ENCODE measurements around the gene CHML.

CHML gene

DNA sequence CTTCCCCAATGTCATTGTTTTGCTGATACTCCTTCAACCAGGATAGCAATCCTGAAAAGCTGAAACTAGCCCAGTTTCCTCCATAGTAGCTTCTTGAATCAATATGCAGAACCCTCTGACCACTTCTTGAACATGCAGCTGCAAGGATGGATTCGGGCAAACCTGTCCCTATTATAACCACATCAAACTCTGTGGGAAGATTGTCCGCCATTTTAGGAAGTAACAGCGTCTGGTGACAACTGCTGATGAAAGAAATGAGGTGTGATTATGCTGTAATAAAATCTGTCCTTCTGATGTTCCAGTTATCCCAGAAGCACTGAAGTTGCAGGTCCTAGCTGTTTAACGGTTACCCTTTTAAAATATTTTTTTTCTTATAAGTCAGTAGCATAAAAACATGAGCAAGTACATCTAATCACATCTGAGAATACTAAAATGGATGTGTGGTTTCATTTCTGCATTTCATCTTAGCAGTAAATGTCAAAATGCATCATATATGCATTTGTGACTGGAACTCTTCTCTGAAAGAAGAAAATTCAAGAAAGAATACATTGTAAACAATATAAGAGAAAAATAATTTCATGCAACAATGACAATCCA lies 4.5 kb downstream of the CHML start:
- H3K9ac ChIP-seq (ENCODE audit: low read depth, low read length, poor library complexity, severe bottlenecking): no peak overlapping the region
- TF ChIP-seq, protein P1, sequence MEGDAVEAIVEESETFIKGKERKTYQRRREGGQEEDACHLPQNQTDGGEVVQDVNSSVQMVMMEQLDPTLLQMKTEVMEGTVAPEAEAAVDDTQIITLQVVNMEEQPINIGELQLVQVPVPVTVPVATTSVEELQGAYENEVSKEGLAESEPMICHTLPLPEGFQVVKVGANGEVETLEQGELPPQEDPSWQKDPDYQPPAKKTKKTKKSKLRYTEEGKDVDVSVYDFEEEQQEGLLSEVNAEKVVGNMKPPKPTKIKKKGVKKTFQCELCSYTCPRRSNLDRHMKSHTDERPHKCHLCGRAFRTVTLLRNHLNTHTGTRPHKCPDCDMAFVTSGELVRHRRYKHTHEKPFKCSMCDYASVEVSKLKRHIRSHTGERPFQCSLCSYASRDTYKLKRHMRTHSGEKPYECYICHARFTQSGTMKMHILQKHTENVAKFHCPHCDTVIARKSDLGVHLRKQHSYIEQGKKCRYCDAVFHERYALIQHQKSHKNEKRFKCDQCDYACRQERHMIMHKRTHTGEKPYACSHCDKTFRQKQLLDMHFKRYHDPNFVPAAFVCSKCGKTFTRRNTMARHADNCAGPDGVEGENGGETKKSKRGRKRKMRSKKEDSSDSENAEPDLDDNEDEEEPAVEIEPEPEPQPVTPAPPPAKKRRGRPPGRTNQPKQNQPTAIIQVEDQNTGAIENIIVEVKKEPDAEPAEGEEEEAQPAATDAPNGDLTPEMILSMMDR (conservative IDR thresholded peaks at IDR 0.05; ENCODE audit: low read length): no peak
- TF ChIP-seq EZH2phosphoT487 (IDR thresholded peaks at IDR 0.05; ENCODE audit: borderline replicate concordance): no peak
- no peaks in the 10 kb centered on the region for H3K9me2 ChIP-seq (replicated peaks; ENCODE audit: low read depth, low read length)
- peak overlapping the region; percentile 62 for H3K4me2 ChIP-seq (ENCODE audit: low read depth, low read length, poor library complexity, severe bottlenecking)
- H3K79me2 ChIP-seq (ENCODE audit: insufficient read depth, low read length): peaks cover 16% of the 10 kb centered on the region; the same call in 1 of the 2 replicates
- no peaks in the 10 kb centered on the region for H4K20me1 ChIP-seq (ENCODE audit: insufficient read depth, low read length, poor library complexity, severe bottlenecking)
- peaks cover 13% of the 10 kb centered on the region for H3K4me1 ChIP-seq (ENCODE audit: insufficient read depth, low read length, poor library complexity, severe bottlenecking)
- no peaks in the 10 kb centered on the region for H3K36me3 ChIP-seq (ENCODE audit: insufficient read depth, low read length)
- no peaks in the 10 kb centered on the region for H3F3A ChIP-seq (ENCODE audit: low read depth)
- H3K4me3 ChIP-seq (ENCODE audit: low read length, poor library complexity, severe bottlenecking): peak overlapping the region; percentile 7
- no peaks in the 10 kb centered on the region for H3K9me3 ChIP-seq (ENCODE audit: insufficient read depth, low read depth, low read length)
- H2AFZ ChIP-seq (ENCODE audit: low read length): no peak overlapping the region
- H3K27me3 ChIP-seq (ENCODE audit: insufficient read depth, low read length, poor library complexity, severe bottlenecking): no peaks in the 10 kb centered on the region

DNA sequence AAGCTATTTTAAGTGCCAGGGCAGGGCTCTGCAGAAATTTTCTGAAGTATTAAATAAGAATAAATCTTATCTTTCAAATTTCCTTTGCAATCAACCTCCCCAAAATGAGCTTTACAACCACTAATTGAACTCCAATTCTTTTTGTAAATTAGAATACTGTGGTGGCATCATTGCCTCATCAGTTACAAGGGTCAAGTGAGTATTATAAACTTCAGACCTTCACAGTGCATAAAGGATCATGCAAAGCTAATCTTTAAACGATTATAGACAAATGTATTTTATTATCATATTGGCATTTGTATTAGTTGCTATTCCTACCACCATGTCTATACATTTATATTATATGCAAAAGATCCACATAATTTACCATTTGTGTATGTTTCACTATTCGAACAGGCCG lies 7.2 kb downstream of the CHML start:
- Histone ChIP-seq H4K20me1 (ENCODE audit: insufficient read depth, low read length, poor library complexity, severe bottlenecking) (no peaks in the 10 kb centered on the region), H3K36me3 (ENCODE audit: insufficient read depth, low read length) (no peaks in the 10 kb centered on the region), H3K4me2 (ENCODE audit: low read depth, low read length, poor library complexity, severe bottlenecking) (no peak overlapping the region), H3K9me2 (replicated peaks; ENCODE audit: low read depth, low read length) (no peaks in the 10 kb centered on the region), H3K9ac (ENCODE audit: low read depth, low read length, poor library complexity, severe bottlenecking) (no peak overlapping the region), H3F3A (ENCODE audit: low read depth) (no peaks in the 10 kb centered on the region), H3K4me1 (ENCODE audit: insufficient read depth, low read length, poor library complexity, severe bottlenecking) (peaks cover 9% of the 10 kb centered on the region), H3K9me3 (ENCODE audit: insufficient read depth, low read depth, low read length) (no peaks in the 10 kb centered on the region), H2AFZ (ENCODE audit: low read length) (no peak overlapping the region), H3K4me3 (ENCODE audit: low read length, poor library complexity, severe bottlenecking) (no peak overlapping the region), H3K27me3 (ENCODE audit: insufficient read depth, low read length, poor library complexity, severe bottlenecking) (no peaks in the 10 kb centered on the region), H3K79me2 (ENCODE audit: insufficient read depth, low read length) (peaks cover 3% of the 10 kb centered on the region; the same call in 1 of the 2 replicates)
- TF ChIP-seq, protein P1 (conservative IDR thresholded peaks at IDR 0.05; ENCODE audit: low read length): no peak
- TF ChIP-seq EZH2phosphoT487 (IDR thresholded peaks at IDR 0.05; ENCODE audit: borderline replicate concordance): no peak

DNA sequence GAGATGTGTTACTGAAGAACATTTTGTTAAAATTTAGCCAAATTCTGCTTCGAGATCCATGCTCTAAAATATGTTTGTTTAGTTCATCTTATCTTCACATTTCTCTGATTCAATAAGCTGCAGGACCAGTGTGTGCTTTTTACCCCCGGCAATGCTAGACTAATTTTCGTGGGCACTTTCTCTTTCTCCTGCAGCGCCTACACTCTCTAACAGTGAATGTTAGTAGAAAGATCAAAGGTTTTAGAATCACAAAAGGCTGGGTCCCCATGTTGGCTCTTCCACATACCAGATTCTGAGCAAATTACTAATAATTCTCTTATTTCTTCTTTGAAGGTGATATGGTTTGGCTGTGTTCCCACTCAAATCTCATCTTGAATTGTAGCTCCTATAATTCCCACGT lies 8.5 kb downstream of the CHML start:
- Histone ChIP-seq H3K9ac (ENCODE audit: low read depth, low read length, poor library complexity, severe bottlenecking) (no peak overlapping the region), H3K79me2 (ENCODE audit: insufficient read depth, low read length) (no peaks in the 10 kb centered on the region), H3K9me2 (replicated peaks; ENCODE audit: low read depth, low read length) (no peaks in the 10 kb centered on the region), H3K4me2 (ENCODE audit: low read depth, low read length, poor library complexity, severe bottlenecking) (no peak overlapping the region), H3K9me3 (ENCODE audit: insufficient read depth, low read depth, low read length) (no peaks in the 10 kb centered on the region), H4K20me1 (ENCODE audit: insufficient read depth, low read length, poor library complexity, severe bottlenecking) (no peaks in the 10 kb centered on the region), H3K27me3 (ENCODE audit: insufficient read depth, low read length, poor library complexity, severe bottlenecking) (no peaks in the 10 kb centered on the region), H3K4me1 (ENCODE audit: insufficient read depth, low read length, poor library complexity, severe bottlenecking) (no peaks in the 10 kb centered on the region), H3K4me3 (ENCODE audit: low read length, poor library complexity, severe bottlenecking) (no peak overlapping the region), H3F3A (ENCODE audit: low read depth) (no peaks in the 10 kb centered on the region), H3K36me3 (ENCODE audit: insufficient read depth, low read length) (no peaks in the 10 kb centered on the region), H2AFZ (ENCODE audit: low read length) (no peak overlapping the region)
- TF ChIP-seq EZH2phosphoT487 (IDR thresholded peaks at IDR 0.05; ENCODE audit: borderline replicate concordance): no peak
- TF ChIP-seq, protein P1 (conservative IDR thresholded peaks at IDR 0.05; ENCODE audit: low read length): no peak
